Adrenal gland (tissue), 12 donors: Measurements from ENCODE around the gene DCC. TPM values are rescaled to one million over a fixed set of nuclear protein-coding genes. Genes with fewer than 3 reads are reported as not detected.

ENCODE experiments used
- DNase-seq, 7 donors: peaks; one replicate each; pipeline ENCODE4 v3.0.0-alpha.2; 2019 to 2020
- H3K27ac ChIP-seq, 5 donors: fragments of 200-600 bp; sonication (generic) in 4 of 5; 1 replicate in 3 of 5; 2 replicates in 2 of 5; pipeline versions ENCODE4 v1.5.1 to v1.8.0; 2016 to 2020; ENCODE audit warnings: mild to moderate bottlenecking in 1 of 5
- H3K27me3 ChIP-seq: fragments of 200-600 bp; 2 replicates; pipeline ENCODE4 v1.8.0; 2021
- H3K36me3 ChIP-seq, 2 donors: fragments of 200-600 bp; replicated peaks in 1 of 2; 1 replicate in 1 of 2; 2 replicates in 1 of 2; pipeline versions ENCODE4 v1.5.1 to v1.8.0; 2018 to 2022
- H3K4me1 ChIP-seq, 2 donors: fragments of 200-600 bp; replicated peaks in 1 of 2; 1 replicate in 1 of 2; 2 replicates in 1 of 2; pipeline versions ENCODE4 v1.5.1 to v1.8.0; 2018 to 2021
- H3K4me3 ChIP-seq, 4 donors: fragments of 200-600 bp; sonication (generic) in 3 of 4; one replicate each; pipeline ENCODE4 v1.5.1; 2016 to 2018
- H3K9me3 ChIP-seq, 3 donors: fragments of 200-600 bp; sonication (generic) in 1 of 3; replicated peaks in 1 of 3; 1 replicate in 2 of 3; 2 replicates in 1 of 3; pipeline versions ENCODE4 v1.5.1 to v1.8.0; 2016 to 2021
- CTCF ChIP-seq, 6 experiments: fragments of 450-650 bp in 4 of 6; fragments of 200-600 bp in 2 of 6; sonication (generic) in 1 of 6; IDR thresholded peaks; 1 replicate in 5 of 6; 2 replicates in 1 of 6; pipeline versions ENCODE4 v1.5.1 to v1.8.0; 2016 to 2021; ENCODE audit warnings: antibody characterized with exemption in 6 of 6, mild to moderate bottlenecking in 2 of 6, moderate library complexity in 1 of 6
- POLR2A ChIP-seq, 2 donors: fragments of 450-650 bp; IDR thresholded peaks; one replicate each; pipeline ENCODE4 v1.6.1; 2017; ENCODE audit warnings: antibody characterized with exemption in 2 of 2, mild to moderate bottlenecking in 2 of 2, moderate library complexity in 1 of 2
- WGBS, 4 donors: extraction: QIAGEN DNeasy Blood & Tissue Kit in 2 of 4; methylation state at CpG; one replicate each; pipeline versions ENCODE4 v1.1.5 to v1.1.7; 2013 to 2017; 5-methylcytosine and 5-hydroxymethylcytosine counted together
- intact Hi-C, 2 donors: fragments of 100-400 bp; cut with DNase I; formaldehyde crosslinking; loops; one replicate each; pipeline versions ENCODE4 v1.14.1 to v1.15.0; 2022 to 2023
- polyA plus RNA-seq, 3 donors: library from polyadenylated mRNA; stranded (reverse); fragments of 200-250 nt in 2 of 3; fragments of 350-450 nt in 1 of 3; fragmentation: Illumina TruSeq in 1 of 3; extraction: RNeasy Lipid Tissue Mini Kit (QIAGEN cat#74804) in 1 of 3; gene quantifications; one replicate each; pipeline ENCODE4 v1.2.3, GENCODE V29; 2013 to 2014
- total RNA-seq, 9 donors: library from RNA; depleted of rRNA in 4 of 9; stranded (reverse); fragments of >200 nt in 4 of 9; fragments of 120-200 nt in 1 of 9; fragmentation: NEBNext Ultra II Directional in 1 of 9; extraction: Animal tissue kit (Norgen Biotek cat#: 25700) in 1 of 9; gene quantifications; one replicate each; pipeline versions ENCODE4 v1.1.0 to v1.2.4, GENCODE V29; 2013 to 2023
- donor health status: healthy with polysubstance abuse.
- donor health status: Bipolar disorder and iron deficiency.
- donor health status: DM: yes; HTN: yes; CAD: no.
- donor health status: DM: no; HTN: no; CAD: no.
- donor health status: DM: no; HTN: no; CAD: no.
- donor health status: DM: yes; HTN: yes; CAD: no.

DCC gene
- total and polyA plus RNA-seq, 12 donors, result 0.33 to 3.5 (median 1.1) TPM; not detected in 1

- TF ChIP-seq POLR2A (IDR thresholded peaks at IDR 0.05) (no peak), CTCF (IDR thresholded peaks at IDR 0.05) (no peak)
- no peak for DNase-seq
- intact Hi-C loops, result no loop called here
- WGBS, 4 donors, result 51 to 53% (median 53%) methylated on average over 4 of the region's 4 CpGs
- H3K27me3 ChIP-seq, result no peaks in the 10 kb centered on the region
- no peaks in the 10 kb centered on the region for H3K4me1 ChIP-seq
- H3K27ac ChIP-seq, result no peak overlapping the region
- H3K4me3 ChIP-seq, result no peak overlapping the region
- no peaks in the 10 kb centered on the region for H3K36me3 ChIP-seq
- no peaks in the 10 kb centered on the region for H3K9me3 ChIP-seq
These were observed 802.0 kb downstream of the DCC start for GRCh38 chr18:53142005-53142404.

- intact Hi-C loops, result no loop called here
- no peak for DNase-seq
- no peaks in the 10 kb centered on the region for H3K9me3 ChIP-seq
- H3K27me3 ChIP-seq, result no peaks in the 10 kb centered on the region
- no peak overlapping the region for H3K4me3 ChIP-seq
- H3K27ac ChIP-seq, result no peak overlapping the region
- H3K4me1 ChIP-seq, result no peaks in the 10 kb centered on the region
- TF ChIP-seq POLR2A (IDR thresholded peaks at IDR 0.05) (no peak), CTCF (IDR thresholded peaks at IDR 0.05) (no peak)
- no peaks in the 10 kb centered on the region for H3K36me3 ChIP-seq
These were observed 807.5 kb downstream of the DCC start for GRCh38 chr18:53147472-53147871.

- Histone ChIP-seq H3K36me3 (no peaks in the 10 kb centered on the region), H3K27ac (no peak overlapping the region), H3K27me3 (no peaks in the 10 kb centered on the region), H3K4me1 (no peaks in the 10 kb centered on the region), H3K4me3 (no peak overlapping the region), H3K9me3 (no peaks in the 10 kb centered on the region)
- DNase-seq, result no peak
- whole genome bisulfite sequencing, 4 donors, result 29 to 34% (median 32%) methylated on average over 5 of the region's 5 CpGs
- TF ChIP-seq POLR2A (IDR thresholded peaks at IDR 0.05), result no peak
- TF ChIP-seq CTCF (IDR thresholded peaks at IDR 0.05), result no peak
- intact Hi-C loops, result no loop called here
These were observed 808.1 kb downstream of the DCC start for GRCh38 chr18:53148123-53148522.

- H3K4me3 ChIP-seq, result no peak overlapping the region
- no peak overlapping the region for H3K27ac ChIP-seq
- H3K27me3 ChIP-seq, result no peaks in the 10 kb centered on the region
- intact Hi-C loops, result no loop called here
- no peak for TF ChIP-seq CTCF (IDR thresholded peaks at IDR 0.05)
- H3K9me3 ChIP-seq, result no peaks in the 10 kb centered on the region
- WGBS, 4 donors, result 63 to 84% (median 76%) methylated on average over 2 of the region's 2 CpGs
- no peak for DNase-seq
- H3K4me1 ChIP-seq, result no peaks in the 10 kb centered on the region
- H3K36me3 ChIP-seq, result no peaks in the 10 kb centered on the region
These were observed 812.5 kb downstream of the DCC start for GRCh38 chr18:53152476-53152875.
